ENCODE measurements around the gene RHEBL1. TPM values are rescaled to one million over a fixed set of nuclear protein-coding genes. Genes with fewer than 3 reads are reported as not detected.

RHEBL1 gene
- total RNA-seq, 2 experiments from 2014 or later = 5.1 to 6.0 TPM

DNA sequence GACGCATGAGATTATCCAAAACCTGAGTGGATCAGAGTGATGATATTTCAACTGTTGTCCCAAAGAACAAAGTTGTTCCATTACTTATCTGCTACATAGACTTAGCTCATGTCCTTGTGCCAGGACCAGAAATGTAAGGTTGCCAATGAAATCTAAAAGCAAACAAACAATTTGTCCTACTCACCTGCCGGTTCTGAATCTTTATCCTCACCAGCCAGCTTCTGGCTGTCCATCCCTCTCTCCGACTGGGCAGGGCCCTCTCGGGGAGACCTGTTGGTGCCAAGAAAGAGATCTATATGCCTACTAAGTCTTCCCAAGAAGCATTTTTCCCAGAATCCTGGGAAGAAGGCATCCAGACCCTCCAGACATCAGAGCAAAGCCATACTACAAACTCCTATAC lies 14.7 kb downstream of the RHEBL1 start:
- ATAC-seq (ENCODE audit: poor library complexity) = no peak
- ChIA-PET POLR2A (interaction anchor here (0.6 to 1.6 kb wide), 5 partner anchors 39 to 180 kb away, joined by 3 to 10 read pairs (median 6); partner anchors contain the start of genes ARF3 and TUBA1A), CTCF (interaction anchor here (0.6 to 2.1 kb wide), 5 partner anchors 9 to 141 kb away, joined by 4 to 9 read pairs (median 6); no protein-coding TSS in a partner anchor)
- Mint-ChIP-seq H3K27ac (peak overlapping the region; percentile 44), H3K4me1 (ENCODE audit: low read depth) (peaks cover 55% of the 10 kb centered on the region), H3K36me3 (ENCODE audit: low read depth) (peaks cover 74% of the 10 kb centered on the region), H3K4me3 (no peak overlapping the region), H3K9me3 (no peaks in the 10 kb centered on the region), H3K27me3 (no peaks in the 10 kb centered on the region)
- TF ChIP-seq, protein P1, sequence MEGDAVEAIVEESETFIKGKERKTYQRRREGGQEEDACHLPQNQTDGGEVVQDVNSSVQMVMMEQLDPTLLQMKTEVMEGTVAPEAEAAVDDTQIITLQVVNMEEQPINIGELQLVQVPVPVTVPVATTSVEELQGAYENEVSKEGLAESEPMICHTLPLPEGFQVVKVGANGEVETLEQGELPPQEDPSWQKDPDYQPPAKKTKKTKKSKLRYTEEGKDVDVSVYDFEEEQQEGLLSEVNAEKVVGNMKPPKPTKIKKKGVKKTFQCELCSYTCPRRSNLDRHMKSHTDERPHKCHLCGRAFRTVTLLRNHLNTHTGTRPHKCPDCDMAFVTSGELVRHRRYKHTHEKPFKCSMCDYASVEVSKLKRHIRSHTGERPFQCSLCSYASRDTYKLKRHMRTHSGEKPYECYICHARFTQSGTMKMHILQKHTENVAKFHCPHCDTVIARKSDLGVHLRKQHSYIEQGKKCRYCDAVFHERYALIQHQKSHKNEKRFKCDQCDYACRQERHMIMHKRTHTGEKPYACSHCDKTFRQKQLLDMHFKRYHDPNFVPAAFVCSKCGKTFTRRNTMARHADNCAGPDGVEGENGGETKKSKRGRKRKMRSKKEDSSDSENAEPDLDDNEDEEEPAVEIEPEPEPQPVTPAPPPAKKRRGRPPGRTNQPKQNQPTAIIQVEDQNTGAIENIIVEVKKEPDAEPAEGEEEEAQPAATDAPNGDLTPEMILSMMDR (IDR thresholded peaks at IDR 0.05) = no peak
- H3K4me1 ChIP-seq (ENCODE audit: insufficient read depth, low read length) = peaks cover 58% of the 10 kb centered on the region
- H3K9me3 ChIP-seq (ENCODE audit: control insufficient read depth in 1 of 2, insufficient read depth in 1 of 2, low read length in 2 of 2) = no peaks in the 10 kb centered on the region
- no peaks in the 10 kb centered on the region for H3K27me3 ChIP-seq (ENCODE audit: control insufficient read depth in 1 of 2, insufficient read depth in 2 of 2, low read length in 2 of 2)
- DNase-seq = no peak
- no peak overlapping the region for H3K4me3 ChIP-seq (ENCODE audit: low read length)
- H3K27ac ChIP-seq (ENCODE audit: low read depth in 1 of 2, low read length in 2 of 2) = no peak overlapping the region
- intact Hi-C loops (cut with DNase I, micrococcal nuclease) = no loop called here
- peaks cover 52% of the 10 kb centered on the region for H3K36me3 ChIP-seq (ENCODE audit: insufficient read depth, low read length)

DNA sequence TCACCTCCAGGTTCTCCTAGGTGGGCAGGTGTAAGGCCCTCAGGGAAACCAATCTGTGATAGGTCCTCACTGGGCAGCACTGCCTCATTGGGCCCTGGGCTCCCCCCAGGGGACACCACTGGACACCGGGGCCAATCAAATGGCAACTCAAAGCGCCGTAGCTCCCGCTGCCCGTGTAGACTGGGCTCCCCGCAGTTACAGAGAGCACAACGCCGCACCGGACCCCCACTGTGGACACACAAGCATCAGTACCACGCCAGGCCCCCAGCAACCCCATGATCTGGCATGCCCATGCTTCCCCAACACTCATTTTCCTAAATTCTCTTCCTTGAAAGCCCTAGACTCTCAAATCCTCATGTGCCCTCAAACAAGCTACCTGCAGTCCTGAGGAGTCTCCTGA lies 15.3 kb downstream of the RHEBL1 start:
- no peak overlapping the region for H3K4me3 Mint-ChIP-seq
- H3K4me1 ChIP-seq (ENCODE audit: insufficient read depth, low read length) = peaks cover 58% of the 10 kb centered on the region

DNA sequence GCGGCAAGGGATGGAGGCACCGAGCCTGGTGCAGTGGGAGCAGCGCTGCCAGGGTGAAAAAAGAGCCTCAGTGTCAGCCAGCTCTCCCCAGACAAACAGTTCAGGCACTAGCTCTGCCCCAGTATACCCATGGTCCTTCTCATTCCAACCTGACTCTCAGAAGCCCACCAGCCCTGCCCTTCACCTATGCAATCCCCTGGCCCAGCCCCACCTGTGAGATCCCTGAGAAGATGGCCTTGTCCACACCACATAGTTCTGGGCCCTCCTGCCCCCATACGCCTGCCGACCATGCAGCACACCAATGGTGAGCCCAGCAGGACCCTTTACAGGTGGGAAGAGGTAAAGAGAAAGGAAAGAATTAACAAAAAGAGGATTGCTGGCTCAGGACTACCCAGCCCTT lies 15.7 kb downstream of the RHEBL1 start:
- no peak overlapping the region for H3K27ac Mint-ChIP-seq
- H3K9me3 Mint-ChIP-seq = no peaks in the 10 kb centered on the region
- no peak overlapping the region for H3K27ac ChIP-seq (ENCODE audit: low read depth in 1 of 2, low read length in 2 of 2)
- H3K27me3 ChIP-seq (ENCODE audit: control insufficient read depth in 1 of 2, insufficient read depth in 2 of 2, low read length in 2 of 2) = no peaks in the 10 kb centered on the region
- H3K4me1 ChIP-seq (ENCODE audit: insufficient read depth, low read length) = peaks cover 54% of the 10 kb centered on the region
- ATAC-seq (ENCODE audit: poor library complexity) = no peak
- no peak for DNase-seq
- H3K4me1 Mint-ChIP-seq (ENCODE audit: low read depth) = peaks cover 52% of the 10 kb centered on the region
- H3K4me3 Mint-ChIP-seq = no peak overlapping the region
- H3K9me3 ChIP-seq (ENCODE audit: control insufficient read depth in 1 of 2, insufficient read depth in 1 of 2, low read length in 2 of 2) = no peaks in the 10 kb centered on the region
- peaks cover 62% of the 10 kb centered on the region for H3K36me3 ChIP-seq (ENCODE audit: insufficient read depth, low read length)
- POLR2A ChIA-PET = no interaction called here
- no peaks in the 10 kb centered on the region for H3K27me3 Mint-ChIP-seq
- no peak overlapping the region for H3K4me3 ChIP-seq (ENCODE audit: low read length)
- CTCF ChIA-PET = interaction anchor here (1.2 kb wide), 1 partner anchor 10 kb away, joined by 5 read pairs; no protein-coding TSS in a partner anchor
- intact Hi-C loops (cut with DNase I, micrococcal nuclease) = no loop called here
- TF ChIP-seq, protein P1 (IDR thresholded peaks at IDR 0.05) = no peak
- peaks cover 79% of the 10 kb centered on the region for H3K36me3 Mint-ChIP-seq (ENCODE audit: low read depth)

More for the DNA sequence above, 15.3 kb downstream of the RHEBL1 start:
- TF ChIP-seq, protein P1 (IDR thresholded peaks at IDR 0.05) = no peak
- ATAC-seq (ENCODE audit: poor library complexity) (no peak), DNase-seq (no peak)
- intact Hi-C loops (cut with DNase I, micrococcal nuclease) = no loop called here
- Histone ChIP-seq H3K9me3 (ENCODE audit: control insufficient read depth in 1 of 2, insufficient read depth in 1 of 2, low read length in 2 of 2) (no peaks in the 10 kb centered on the region), H3K27ac (ENCODE audit: low read depth in 1 of 2, low read length in 2 of 2) (no peak overlapping the region), H3K36me3 (ENCODE audit: insufficient read depth, low read length) (peaks cover 58% of the 10 kb centered on the region), H3K27me3 (ENCODE audit: control insufficient read depth in 1 of 2, insufficient read depth in 2 of 2, low read length in 2 of 2) (no peaks in the 10 kb centered on the region), H3K4me3 (ENCODE audit: low read length) (no peak overlapping the region)
- H3K4me1 Mint-ChIP-seq (ENCODE audit: low read depth) = peaks cover 55% of the 10 kb centered on the region
- POLR2A ChIA-PET = interaction anchor here (0.6 kb wide), 1 partner anchor 181 kb away, joined by 4 read pairs; no protein-coding TSS in a partner anchor
- no peaks in the 10 kb centered on the region for H3K27me3 Mint-ChIP-seq
- CTCF ChIA-PET = interaction anchor here (2.1 kb wide), 1 partner anchor 11 kb away, joined by 9 read pairs; no protein-coding TSS in a partner anchor
- H3K27ac Mint-ChIP-seq = peak overlapping the region; percentile 44
- H3K9me3 Mint-ChIP-seq = no peaks in the 10 kb centered on the region
- H3K36me3 Mint-ChIP-seq (ENCODE audit: low read depth) = peaks cover 79% of the 10 kb centered on the region
